ENCODE measurements around the gene FASTKD3. TPM values are rescaled to one million over a fixed set of nuclear protein-coding genes. Genes with fewer than 3 reads are reported as not detected.

Gene FASTKD3
- total RNA-seq, 2 experiments from 2014 or later = 12.5 to 13.4 TPM

GRCh38 chr5:7894860-7895259 is 26.0 kb upstream of the FASTKD3 start:
- ChIA-PET POLR2A (no interaction called here), CTCF (no interaction called here)
- no peaks in the 10 kb centered on the region for H3K27me3 Mint-ChIP-seq
- H3K9me3 Mint-ChIP-seq = no peaks in the 10 kb centered on the region
- H3K4me1 Mint-ChIP-seq = peaks cover 16% of the 10 kb centered on the region
- peaks cover 85% of the 10 kb centered on the region for H3K36me3 Mint-ChIP-seq (ENCODE audit: low read depth)
- H3K4me3 Mint-ChIP-seq = no peak overlapping the region
- no peak for DNase-seq
- H3K27ac Mint-ChIP-seq = no peak overlapping the region

DNA sequence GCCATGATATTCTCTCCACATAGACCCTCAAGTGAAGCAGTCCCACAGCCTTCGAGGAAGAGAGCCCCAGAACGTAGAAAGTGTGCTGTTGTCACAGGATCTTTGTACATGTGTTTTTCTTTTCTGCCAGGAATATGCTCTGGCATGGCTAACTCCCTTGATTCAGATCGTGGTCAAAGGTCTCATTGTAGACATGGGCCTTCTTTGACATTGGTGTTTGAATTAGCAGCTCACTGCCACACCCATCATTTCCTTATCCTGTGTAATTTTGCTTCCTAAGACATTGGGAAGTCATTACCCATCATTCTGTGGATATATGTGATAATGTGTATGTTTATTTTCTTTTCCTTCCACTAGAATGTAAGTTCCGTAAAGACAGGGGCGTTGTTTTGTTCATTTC is 25.6 kb upstream of the FASTKD3 start:
- Mint-ChIP-seq H3K27me3 (no peaks in the 10 kb centered on the region), H3K27ac (no peak overlapping the region), H3K9me3 (no peaks in the 10 kb centered on the region), H3K36me3 (ENCODE audit: low read depth) (peaks cover 85% of the 10 kb centered on the region), H3K4me1 (peaks cover 16% of the 10 kb centered on the region), H3K4me3 (no peak overlapping the region)
- CTCF ChIA-PET = no interaction called here
- POLR2A ChIA-PET = no interaction called here
- no peak for DNase-seq

DNA sequence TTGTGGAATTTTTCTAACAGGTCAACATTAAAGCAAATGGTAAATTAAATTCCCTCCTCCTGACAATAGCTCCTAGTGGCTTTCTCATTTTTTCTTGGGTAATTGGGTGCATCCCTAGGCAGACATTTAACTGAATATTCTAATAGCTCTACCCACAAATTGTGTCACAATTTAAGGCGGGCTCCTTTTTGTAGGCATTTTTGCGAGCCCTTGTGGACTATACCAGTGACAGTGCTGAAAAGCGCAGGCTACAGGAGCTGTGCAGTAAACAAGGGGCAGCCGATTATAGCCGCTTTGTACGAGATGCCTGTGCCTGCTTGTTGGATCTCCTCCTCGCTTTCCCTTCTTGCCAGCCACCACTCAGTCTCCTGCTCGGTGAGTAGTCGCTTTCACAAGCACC is 20.1 kb upstream of the FASTKD3 start:
- CTCF ChIA-PET = interaction anchor here (1.1 to 5.3 kb wide), 4 partner anchors 8 to 31 kb away, joined by 3 to 83 read pairs (median 24); partner anchors contain the start of genes FASTKD3 and MTRR
- Mint-ChIP-seq H3K36me3 (ENCODE audit: low read depth) (peaks cover 70% of the 10 kb centered on the region), H3K9me3 (no peaks in the 10 kb centered on the region), H3K27ac (no peak overlapping the region), H3K4me3 (no peak overlapping the region), H3K27me3 (no peaks in the 10 kb centered on the region), H3K4me1 (peaks cover 8% of the 10 kb centered on the region)
- no peak for DNase-seq
- POLR2A ChIA-PET = interaction anchor here (1.1 to 3.7 kb wide), 2 partner anchors 17 to 20 kb away, joined by 3 to 11 read pairs; partner anchors contain the start of genes FASTKD3 and MTRR

- no peak overlapping the region for H3K4me3 Mint-ChIP-seq
- POLR2A ChIA-PET = interaction anchor here (1.6 to 3.7 kb wide), 2 partner anchors 15 to 19 kb away, joined by 5 to 11 read pairs; partner anchors contain the start of genes FASTKD3 and MTRR
Measured at GRCh38 chr5:7886849-7887475, 18.1 kb upstream of the FASTKD3 start.

GRCh38 chr5:7884491-7885267 is 15.8 kb upstream of the FASTKD3 start:
- DNase-seq = no peak
- Mint-ChIP-seq H3K27me3 (no peaks in the 10 kb centered on the region), H3K4me1 (peaks cover 14% of the 10 kb centered on the region), H3K36me3 (ENCODE audit: low read depth) (peaks cover 72% of the 10 kb centered on the region), H3K27ac (no peak overlapping the region), H3K4me3 (no peak overlapping the region), H3K9me3 (no peaks in the 10 kb centered on the region)
- ChIA-PET CTCF (interaction anchor here (4.0 to 5.3 kb wide), 2 partner anchors 9 to 12 kb away, joined by 28 to 83 read pairs; no protein-coding TSS in a partner anchor), POLR2A (no interaction called here)

More at GRCh38 chr5:7886849-7887475, 18.1 kb upstream of the FASTKD3 start:
- no peaks in the 10 kb centered on the region for H3K9me3 Mint-ChIP-seq
- DNase-seq = no peak
- H3K27ac Mint-ChIP-seq = no peak overlapping the region
- CTCF ChIA-PET = interaction anchor here (0.9 to 5.3 kb wide), 10 partner anchors 10 to 1657 kb away, joined by 3 to 83 read pairs (median 8); partner anchors contain the start of genes FASTKD3 and MTRR
- peaks cover 4% of the 10 kb centered on the region for H3K4me1 Mint-ChIP-seq
- H3K36me3 Mint-ChIP-seq (ENCODE audit: low read depth) = peaks cover 67% of the 10 kb centered on the region
- H3K27me3 Mint-ChIP-seq = no peaks in the 10 kb centered on the region

DNA sequence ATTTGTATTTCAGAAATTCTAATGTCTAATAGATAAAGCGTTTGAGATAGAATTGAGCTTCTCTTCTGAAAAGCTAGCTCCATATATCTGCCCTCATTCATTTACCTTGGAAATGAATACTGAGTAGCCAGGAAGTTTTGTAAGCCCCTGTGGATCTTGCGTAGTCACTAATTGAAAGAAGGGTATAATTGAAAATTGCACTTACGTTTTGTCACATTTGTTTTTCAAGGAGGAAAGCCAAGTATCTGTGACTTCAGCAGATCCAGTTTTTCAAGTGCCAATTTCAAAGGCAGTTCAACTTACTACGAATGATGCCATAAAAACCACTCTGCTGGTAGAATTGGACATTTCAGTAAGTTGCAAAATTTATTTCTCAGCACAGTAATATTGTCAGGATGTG is 14.1 kb upstream of the FASTKD3 start:
- H3K27me3 Mint-ChIP-seq = no peaks in the 10 kb centered on the region
- peaks cover 26% of the 10 kb centered on the region for H3K4me1 Mint-ChIP-seq
- H3K36me3 Mint-ChIP-seq (ENCODE audit: low read depth) = peaks cover 74% of the 10 kb centered on the region
- no peak for DNase-seq
- H3K4me3 Mint-ChIP-seq = no peak overlapping the region
- CTCF ChIA-PET = interaction anchor here (1.3 to 1.6 kb wide), 2 partner anchors 14 kb away, joined by 4 read pairs; partner anchors contain the start of genes FASTKD3 and MTRR
- no peaks in the 10 kb centered on the region for H3K9me3 Mint-ChIP-seq
- no peak overlapping the region for H3K27ac Mint-ChIP-seq
- POLR2A ChIA-PET = no interaction called here

GRCh38 chr5:7881816-7882215 is 13.0 kb upstream of the FASTKD3 start:
- no peaks in the 10 kb centered on the region for H3K27me3 Mint-ChIP-seq
- peaks cover 31% of the 10 kb centered on the region for H3K4me1 Mint-ChIP-seq
- H3K4me3 Mint-ChIP-seq = no peak overlapping the region
- no peak overlapping the region for H3K27ac Mint-ChIP-seq
- POLR2A ChIA-PET = no interaction called here
- H3K9me3 Mint-ChIP-seq = no peaks in the 10 kb centered on the region
- CTCF ChIA-PET = interaction anchor here (1.3 to 2.2 kb wide), 3 partner anchors 9 to 24 kb away, joined by 4 to 7 read pairs (median 4); no protein-coding TSS in a partner anchor
- no peak for DNase-seq
- H3K36me3 Mint-ChIP-seq (ENCODE audit: low read depth) = peaks cover 74% of the 10 kb centered on the region

GRCh38 chr5:7881091-7881490 is 12.3 kb upstream of the FASTKD3 start:
- POLR2A ChIA-PET = interaction anchor here (5.0 kb wide), 1 partner anchor 12 kb away, joined by 16 read pairs; the partner anchor contains the start of genes FASTKD3 and MTRR
- no peaks in the 10 kb centered on the region for H3K9me3 Mint-ChIP-seq
- no peaks in the 10 kb centered on the region for H3K27me3 Mint-ChIP-seq
- DNase-seq = no peak
- no peak overlapping the region for H3K4me3 Mint-ChIP-seq
- H3K36me3 Mint-ChIP-seq (ENCODE audit: low read depth) = peaks cover 74% of the 10 kb centered on the region
- peaks cover 39% of the 10 kb centered on the region for H3K4me1 Mint-ChIP-seq
- no peak overlapping the region for H3K27ac Mint-ChIP-seq
- CTCF ChIA-PET = interaction anchor here (1.4 to 2.2 kb wide), 2 partner anchors 8 to 23 kb away, joined by 4 to 7 read pairs; no protein-coding TSS in a partner anchor

GRCh38 chr5:7878381-7878873 is 9.6 kb upstream of the FASTKD3 start:
- peaks cover 54% of the 10 kb centered on the region for H3K4me1 Mint-ChIP-seq
- CTCF ChIA-PET = interaction anchor here (0.9 to 8.4 kb wide), 3 partner anchors 9 to 21 kb away, joined by 4 to 83 read pairs (median 6); partner anchors contain the start of genes FASTKD3 and MTRR
- H3K27ac Mint-ChIP-seq = no peak overlapping the region
- POLR2A ChIA-PET = interaction anchor here (5.0 kb wide), 1 partner anchor 10 kb away, joined by 16 read pairs; the partner anchor contains the start of genes FASTKD3 and MTRR
- no peaks in the 10 kb centered on the region for H3K27me3 Mint-ChIP-seq
- peaks cover 82% of the 10 kb centered on the region for H3K36me3 Mint-ChIP-seq (ENCODE audit: low read depth)
- H3K4me3 Mint-ChIP-seq = no peak overlapping the region
- DNase-seq = no peak
- no peaks in the 10 kb centered on the region for H3K9me3 Mint-ChIP-seq

GRCh38 chr5:7877851-7878250 is 9.0 kb upstream of the FASTKD3 start:
- DNase-seq = no peak
- no peak overlapping the region for H3K27ac Mint-ChIP-seq
- H3K36me3 Mint-ChIP-seq (ENCODE audit: low read depth) = peaks cover 78% of the 10 kb centered on the region
- no peak overlapping the region for H3K4me3 Mint-ChIP-seq
- no peaks in the 10 kb centered on the region for H3K27me3 Mint-ChIP-seq
- H3K9me3 Mint-ChIP-seq = no peaks in the 10 kb centered on the region
- peaks cover 59% of the 10 kb centered on the region for H3K4me1 Mint-ChIP-seq
- POLR2A ChIA-PET = interaction anchor here (5.0 kb wide), 1 partner anchor 9 kb away, joined by 16 read pairs; the partner anchor contains the start of genes FASTKD3 and MTRR
- CTCF ChIA-PET = interaction anchor here (0.7 to 8.4 kb wide), 3 partner anchors 9 to 1666 kb away, joined by 3 to 83 read pairs (median 6); no protein-coding TSS in a partner anchor

GRCh38 chr5:7876867-7877266 is 8.0 kb upstream of the FASTKD3 start:
- Mint-ChIP-seq H3K27me3 (no peaks in the 10 kb centered on the region), H3K4me1 (peaks cover 67% of the 10 kb centered on the region), H3K36me3 (ENCODE audit: low read depth) (peaks cover 77% of the 10 kb centered on the region), H3K4me3 (no peak overlapping the region), H3K27ac (no peak overlapping the region), H3K9me3 (no peaks in the 10 kb centered on the region)
- ChIA-PET POLR2A (interaction anchor here (1.3 to 5.0 kb wide), 2 partner anchors 8 to 19 kb away, joined by 6 to 16 read pairs; partner anchors contain the start of genes FASTKD3 and MTRR), CTCF (interaction anchor here (6.2 to 8.4 kb wide), 2 partner anchors 10 to 19 kb away, joined by 54 to 83 read pairs; no protein-coding TSS in a partner anchor)
- peak; percentile 35 for DNase-seq

GRCh38 chr5:7875151-7875550 is 6.3 kb upstream of the FASTKD3 start:
- DNase-seq = no peak
- peaks cover 78% of the 10 kb centered on the region for H3K4me1 Mint-ChIP-seq
- H3K9me3 Mint-ChIP-seq = no peaks in the 10 kb centered on the region
- CTCF ChIA-PET = interaction anchor here (6.2 to 8.4 kb wide), 2 partner anchors 12 to 17 kb away, joined by 54 to 83 read pairs; no protein-coding TSS in a partner anchor
- H3K27me3 Mint-ChIP-seq = no peaks in the 10 kb centered on the region
- POLR2A ChIA-PET = no interaction called here
- H3K4me3 Mint-ChIP-seq = no peak overlapping the region
- peaks cover 76% of the 10 kb centered on the region for H3K36me3 Mint-ChIP-seq (ENCODE audit: low read depth)
- H3K27ac Mint-ChIP-seq = no peak overlapping the region

Measured in activated CD4-positive, alpha-beta memory T cell treated with anti-CD3 and anti-CD28 coated beads, Interleukin-2, amount 10 ng/mL, durations not matched to agents 7 days and 5 days (primary cell).